ENCODE results near the gene PAQR5.

- no peak for TF ChIP-seq POLR2A (IDR thresholded peaks at IDR 0.05)
- TF ChIP-seq CTCF (IDR thresholded peaks at IDR 0.05), result no peak
- no peak for TF ChIP-seq EP300 (IDR thresholded peaks at IDR 0.05)
Observed at GRCh38 chr15:69421498-69421897, 122.8 kb downstream of the PAQR5 start.
